Peyer's patch (tissue), 4 donors: ENCODE measurements around the gene EIPR1.

Source experiments
- CTCF ChIP-seq, 6 experiments: fragments of 450-650 bp in 4 of 6; fragments of 200-600 bp in 2 of 6; sonication (generic) in 1 of 6; IDR thresholded peaks; one replicate each; pipeline ENCODE4 v1.5.1; 2017 to 2019; ENCODE audit warnings: antibody characterized with exemption in 6 of 6, mild to moderate bottlenecking in 3 of 6, moderate library complexity in 1 of 6
- POLR2A ChIP-seq, 2 donors: fragments of 450-650 bp; IDR thresholded peaks; one replicate each; pipeline ENCODE4 v1.5.1; 2017; ENCODE audit warnings: antibody characterized with exemption in 2 of 2, mild to moderate bottlenecking in 2 of 2, moderate library complexity in 2 of 2

GRCh38 chr2:3418766-3419404 is 41.3 kb upstream of the EIPR1 start:
- no peak for TF ChIP-seq CTCF (IDR thresholded peaks at IDR 0.05)
- TF ChIP-seq POLR2A (IDR thresholded peaks at IDR 0.05): no peak
